ENCODE data around the gene GNB5. TPM values are rescaled to one million over a fixed set of nuclear protein-coding genes. Genes with fewer than 3 reads are reported as not detected.

The GNB5 gene
- total and polyA plus RNA-seq, 8 donors = 11.3 to 18.9 (median 14.5) TPM

- intact Hi-C loops (cut with DNase I) = no loop called here
- Histone ChIP-seq H3K36me3 (no peaks in the 10 kb centered on the region), H3K9me3 (peaks cover 0 to 7% of the 10 kb centered on the region in 2 donors), H3K4me3 (no peak overlapping the region), H3K4me1 (peaks cover 11 to 19% of the 10 kb centered on the region in 2 donors), H3K27ac (no peak overlapping the region), H3K27me3 (no peaks in the 10 kb centered on the region)
- DNase-seq = no peak
- TF ChIP-seq CTCF (IDR thresholded peaks at IDR 0.05) = no peak
- ATAC-seq = no peak
These were observed 96.2 kb downstream of the GNB5 start for GRCh38 chr15:52094811-52095584.

- ATAC-seq (peak; percentile 68), DNase-seq (no peak)
- intact Hi-C loops (cut with DNase I) = no loop called here
- no peak overlapping the region for H3K4me3 ChIP-seq
- H3K27ac ChIP-seq = peak overlapping the region in 1 of 2 donors; percentile 21
- H3K27me3 ChIP-seq = no peaks in the 10 kb centered on the region
- H3K36me3 ChIP-seq = no peaks in the 10 kb centered on the region
- TF ChIP-seq CTCF (IDR thresholded peaks at IDR 0.05) = no peak
- peaks cover 0 to 10% of the 10 kb centered on the region in 2 donors for H3K9me3 ChIP-seq
- H3K4me1 ChIP-seq = peaks cover 11 to 19% of the 10 kb centered on the region in 2 donors
These were observed 97.4 kb downstream of the GNB5 start for GRCh38 chr15:52093539-52094510.

GRCh38 chr15:52093167-52093538 is 98.0 kb downstream of the GNB5 start:
- peaks cover 0 to 10% of the 10 kb centered on the region in 2 donors for H3K9me3 ChIP-seq
- ATAC-seq (no peak), DNase-seq (no peak)
- intact Hi-C loops (cut with DNase I) = no loop called here
- TF ChIP-seq CTCF (IDR thresholded peaks at IDR 0.05) = no peak
- peak overlapping the region in 1 of 2 donors; percentile 21 for H3K27ac ChIP-seq
- H3K4me3 ChIP-seq = no peak overlapping the region
- no peaks in the 10 kb centered on the region for H3K27me3 ChIP-seq
- peaks cover 11 to 19% of the 10 kb centered on the region in 2 donors for H3K4me1 ChIP-seq
- no peaks in the 10 kb centered on the region for H3K36me3 ChIP-seq

GRCh38 chr15:52090193-52090592 is 101.0 kb downstream of the GNB5 start:
- Histone ChIP-seq H3K27ac (no peak overlapping the region), H3K36me3 (no peaks in the 10 kb centered on the region), H3K9me3 (peaks cover 0 to 26% of the 10 kb centered on the region in 2 donors), H3K4me1 (peaks cover 11 to 19% of the 10 kb centered on the region in 2 donors), H3K27me3 (no peaks in the 10 kb centered on the region), H3K4me3 (no peak overlapping the region)
- ATAC-seq (no peak), DNase-seq (no peak)
- intact Hi-C loops (cut with DNase I) = no loop called here
- TF ChIP-seq CTCF (IDR thresholded peaks at IDR 0.05) = no peak
